Activated CD4-positive, alpha-beta T cell treated with anti-CD3 and anti-CD28 coated beads for 36 hours (primary cell): ENCODE data around the gene SLC31A1. TPM values are rescaled to one million over a fixed set of nuclear protein-coding genes. Genes with fewer than 3 reads are reported as not detected.

Experiments
- ATAC-seq: fragments of 200-7000 bp; cut with Tn5 transposase; one replicate; pipeline ENCODE4 v1.10.0; 2021; ENCODE audit warnings: mild to moderate bottlenecking, moderate library complexity
- CTCF ChIA-PET: fragments of 350-600 bp; sonication (Branson Sonifier 250); formaldehyde crosslinking; loops from one replicate; lab custom pipeline; 2021; ENCODE audit warnings: antibody characterized with exemption; lab: Charles Lee
- POLR2A ChIA-PET: fragments of 350-600 bp; sonication (Branson Sonifier 250); formaldehyde crosslinking; loops from one replicate; lab custom pipeline; 2021; ENCODE audit warnings: antibody characterized with exemption, inconsistent platforms; lab: Charles Lee
- DNase-seq: peaks from one replicate; pipeline ENCODE4 v3.0.0-alpha.2; 2020
- H3K27ac Mint-ChIP-seq: one replicate; pipeline ENCODE4 v1.8.0; 2021; ENCODE audit warnings: mixed read lengths
- H3K27me3 Mint-ChIP-seq: one replicate; pipeline ENCODE4 v1.8.0; 2021; ENCODE audit warnings: mixed read lengths
- H3K36me3 Mint-ChIP-seq: one replicate; pipeline ENCODE4 v1.8.0; 2021; ENCODE audit warnings: low read depth, mixed read lengths
- H3K4me1 Mint-ChIP-seq: one replicate; pipeline ENCODE4 v1.8.0; 2021; ENCODE audit warnings: mixed read lengths
- H3K4me3 Mint-ChIP-seq: one replicate; pipeline ENCODE4 v1.8.0; 2021; ENCODE audit warnings: mild to moderate bottlenecking, moderate library complexity, mixed read lengths
- H3K9me3 Mint-ChIP-seq: one replicate; pipeline ENCODE4 v1.8.0; 2021; ENCODE audit warnings: low read depth, mixed read lengths
- intact Hi-C, 2 experiments: fragments of 100-400 bp; cut with DNase I in 1 of 2; cut with micrococcal nuclease in 1 of 2; formaldehyde crosslinking; loops; one replicate each; pipeline versions ENCODE4 v1.14.2 to v1.15.1; 2022 to 2024; cut with DNase I, micrococcal nuclease
- total RNA-seq, 2 experiments: library from RNA; stranded (reverse); gene quantifications; one replicate each; pipeline ENCODE4 v1.2.3, GENCODE V29; 2021

SLC31A1 gene
- total RNA-seq = 10 to 100 TPM; 14.8 to 18.2 TPM

GRCh38 chr9:113221003-113221799, at the start of gene SLC31A1, which contains the start of gene FKBP15:
TSS of gene SLC31A1 (plus strand) at chr9:113221544. CDS start at chr9:113256149, 34,605 bp downstream.
TSS of gene FKBP15 (minus strand) at chr9:113221277. CDS start at chr9:113221243, 34 bp downstream.
- peak within 1 kb of the TSS; percentile 93 for H3K27ac Mint-ChIP-seq
- peaks cover 5% of the 10 kb centered on the region for H3K36me3 Mint-ChIP-seq
- H3K4me3 Mint-ChIP-seq = peak within 1 kb of the TSS; percentile 89
- H3K27me3 Mint-ChIP-seq = no peaks in the 10 kb centered on the region
- peaks cover 46% of the 10 kb centered on the region for H3K4me1 Mint-ChIP-seq
- no peaks in the 10 kb centered on the region for H3K9me3 Mint-ChIP-seq
- intact Hi-C loops = loop anchor here (1.0 to 10.0 kb wide), 16 partner anchors 54 to 1590 kb away; partner anchors contain the start of genes ALAD (in 2 of the 2), C9orf43 (in 2 of the 2), CDC26 (in 2 of the 2) and POLE3 (in 2 of the 2)
- DNase-seq = peak; percentile 98
- ChIA-PET POLR2A (interaction anchor here (0.7 to 1.9 kb wide), 5 partner anchors 48 to 189 kb away, joined by 3 to 9 read pairs (median 3); partner anchors contain the start of genes C9orf43, CDC26, POLE3 and SLC31A2), CTCF (interaction anchor here (0.7 to 4.8 kb wide), 11 partner anchors 22 to 842 kb away, joined by 3 to 43 read pairs (median 5); partner anchors contain the start of genes ALAD, C9orf43, CDC26 and POLE3)
- peak; percentile 97 for ATAC-seq

- ChIA-PET CTCF (interaction anchor here (0.9 to 1.2 kb wide), 5 partner anchors 10 to 486 kb away, joined by 3 to 4 read pairs (median 3); no protein-coding TSS in a partner anchor), POLR2A (no interaction called here)
- H3K36me3 Mint-ChIP-seq = peaks cover 67% of the 10 kb centered on the region
- H3K4me1 Mint-ChIP-seq = no peaks in the 10 kb centered on the region
- no peak for ATAC-seq
- no peak for DNase-seq
- intact Hi-C loops = no loop called here
- H3K27me3 Mint-ChIP-seq = no peaks in the 10 kb centered on the region
- H3K4me3 Mint-ChIP-seq = no peak overlapping the region
- H3K27ac Mint-ChIP-seq = no peak overlapping the region
- peaks cover 5% of the 10 kb centered on the region for H3K9me3 Mint-ChIP-seq
These were observed 48.0 kb upstream of the SLC31A1 start for GRCh38 chr9:113173341-113173740.

- Mint-ChIP-seq H3K27ac (no peak overlapping the region), H3K4me1 (no peaks in the 10 kb centered on the region), H3K4me3 (no peak overlapping the region), H3K36me3 (peaks cover 64% of the 10 kb centered on the region), H3K27me3 (no peaks in the 10 kb centered on the region), H3K9me3 (peaks cover 5% of the 10 kb centered on the region)
- ChIA-PET CTCF (interaction anchor here (0.9 to 1.2 kb wide), 2 partner anchors 10 to 21 kb away, joined by 3 to 4 read pairs; no protein-coding TSS in a partner anchor), POLR2A (no interaction called here)
- intact Hi-C loops = no loop called here
- DNase-seq (no peak), ATAC-seq (no peak)
These were observed 44.5 kb upstream of the SLC31A1 start for GRCh38 chr9:113176803-113177202.

GRCh38 chr9:113177251-113177650, 44.1 kb upstream of the SLC31A1 start:
- H3K9me3 Mint-ChIP-seq = peaks cover 5% of the 10 kb centered on the region
- peaks cover 64% of the 10 kb centered on the region for H3K36me3 Mint-ChIP-seq
- DNase-seq (no peak), ATAC-seq (no peak)
- intact Hi-C loops = no loop called here
- no peak overlapping the region for H3K4me3 Mint-ChIP-seq
- CTCF ChIA-PET = interaction anchor here (0.9 to 1.2 kb wide), 2 partner anchors 10 to 21 kb away, joined by 3 to 4 read pairs; no protein-coding TSS in a partner anchor
- no peak overlapping the region for H3K27ac Mint-ChIP-seq
- no peaks in the 10 kb centered on the region for H3K4me1 Mint-ChIP-seq
- POLR2A ChIA-PET = no interaction called here
- H3K27me3 Mint-ChIP-seq = no peaks in the 10 kb centered on the region

GRCh38 chr9:113178087-113178486, 43.3 kb upstream of the SLC31A1 start:
- Mint-ChIP-seq H3K4me1 (no peaks in the 10 kb centered on the region), H3K27ac (no peak overlapping the region), H3K9me3 (peaks cover under 1% of the 10 kb centered on the region), H3K4me3 (no peak overlapping the region), H3K36me3 (peaks cover 61% of the 10 kb centered on the region), H3K27me3 (no peaks in the 10 kb centered on the region)
- POLR2A ChIA-PET = no interaction called here
- DNase-seq (no peak), ATAC-seq (no peak)
- intact Hi-C loops = no loop called here
- CTCF ChIA-PET = no interaction called here

GRCh38 chr9:113179839-113180238, 41.5 kb upstream of the SLC31A1 start:
- no peaks in the 10 kb centered on the region for H3K4me1 Mint-ChIP-seq
- DNase-seq (no peak), ATAC-seq (no peak)
- no peak overlapping the region for H3K27ac Mint-ChIP-seq
- H3K9me3 Mint-ChIP-seq = no peaks in the 10 kb centered on the region
- intact Hi-C loops = no loop called here
- H3K4me3 Mint-ChIP-seq = no peak overlapping the region
- H3K27me3 Mint-ChIP-seq = no peaks in the 10 kb centered on the region
- POLR2A ChIA-PET = no interaction called here
- CTCF ChIA-PET = interaction anchor here (0.7 to 1.6 kb wide), 3 partner anchors 18 to 171 kb away, joined by 3 to 4 read pairs (median 4); no protein-coding TSS in a partner anchor
- H3K36me3 Mint-ChIP-seq = peaks cover 62% of the 10 kb centered on the region

GRCh38 chr9:113181165-113181564, 40.2 kb upstream of the SLC31A1 start:
- H3K4me1 Mint-ChIP-seq = no peaks in the 10 kb centered on the region
- intact Hi-C loops = no loop called here
- no peak overlapping the region for H3K27ac Mint-ChIP-seq
- ATAC-seq (no peak), DNase-seq (no peak)
- no peaks in the 10 kb centered on the region for H3K27me3 Mint-ChIP-seq
- ChIA-PET POLR2A (no interaction called here), CTCF (no interaction called here)
- no peaks in the 10 kb centered on the region for H3K9me3 Mint-ChIP-seq
- no peak overlapping the region for H3K4me3 Mint-ChIP-seq
- H3K36me3 Mint-ChIP-seq = peaks cover 67% of the 10 kb centered on the region

GRCh38 chr9:113183956-113184488, 37.3 kb upstream of the SLC31A1 start:
- no peak overlapping the region for H3K27ac Mint-ChIP-seq
- no peak for ATAC-seq
- DNase-seq = no peak
- H3K4me1 Mint-ChIP-seq = no peaks in the 10 kb centered on the region
- no peaks in the 10 kb centered on the region for H3K27me3 Mint-ChIP-seq
- H3K36me3 Mint-ChIP-seq = peaks cover 66% of the 10 kb centered on the region
- POLR2A ChIA-PET = no interaction called here
- H3K4me3 Mint-ChIP-seq = no peak overlapping the region
- intact Hi-C loops = no loop called here
- H3K9me3 Mint-ChIP-seq = no peaks in the 10 kb centered on the region
- CTCF ChIA-PET = interaction anchor here (1.0 kb wide), 1 partner anchor 10 kb away, joined by 4 read pairs; no protein-coding TSS in a partner anchor

- POLR2A ChIA-PET = no interaction called here
- no peak for ATAC-seq
- no peak for DNase-seq
- Mint-ChIP-seq H3K27me3 (no peaks in the 10 kb centered on the region), H3K9me3 (no peaks in the 10 kb centered on the region), H3K4me1 (no peaks in the 10 kb centered on the region), H3K27ac (peak overlapping the region; percentile 11), H3K36me3 (peaks cover 64% of the 10 kb centered on the region), H3K4me3 (no peak overlapping the region)
- CTCF ChIA-PET = no interaction called here
- intact Hi-C loops = no loop called here
These were observed 36.8 kb upstream of the SLC31A1 start for GRCh38 chr9:113184539-113184938.

- Mint-ChIP-seq H3K4me1 (no peaks in the 10 kb centered on the region), H3K36me3 (peaks cover 62% of the 10 kb centered on the region), H3K4me3 (no peak overlapping the region), H3K27ac (peak overlapping the region; percentile 49), H3K27me3 (no peaks in the 10 kb centered on the region), H3K9me3 (no peaks in the 10 kb centered on the region)
- intact Hi-C loops = no loop called here
- ATAC-seq (no peak), DNase-seq (no peak)
- ChIA-PET POLR2A (no interaction called here), CTCF (no interaction called here)
These were observed 36.1 kb upstream of the SLC31A1 start for GRCh38 chr9:113185271-113185670.

- Mint-ChIP-seq H3K4me3 (no peak overlapping the region), H3K4me1 (no peaks in the 10 kb centered on the region), H3K27me3 (no peaks in the 10 kb centered on the region), H3K9me3 (no peaks in the 10 kb centered on the region), H3K36me3 (peaks cover 54% of the 10 kb centered on the region), H3K27ac (no peak overlapping the region)
- no peak for DNase-seq
- no peak for ATAC-seq
- intact Hi-C loops = no loop called here
- ChIA-PET CTCF (interaction anchor here (0.8 to 1.8 kb wide), 4 partner anchors 9 to 334 kb away, joined by 3 read pairs; no protein-coding TSS in a partner anchor), POLR2A (no interaction called here)
These were observed 35.1 kb upstream of the SLC31A1 start for GRCh38 chr9:113186137-113186755.
